Erythroblast (primary cell): Measurements from ENCODE around the gene KDM1B.

Experiments
- GATA1 ChIP-seq: IDR thresholded peaks from 2 replicates; pipeline ENCODE4 v1.6.1; 2011; ENCODE audit warnings: low read depth, mild to moderate bottlenecking, control low read depth, low read length, moderate library complexity
- POLR2A ChIP-seq: IDR thresholded peaks from 2 replicates; pipeline ENCODE4 v1.6.1; 2011; ENCODE audit warnings: mild to moderate bottlenecking, low read length

DNA sequence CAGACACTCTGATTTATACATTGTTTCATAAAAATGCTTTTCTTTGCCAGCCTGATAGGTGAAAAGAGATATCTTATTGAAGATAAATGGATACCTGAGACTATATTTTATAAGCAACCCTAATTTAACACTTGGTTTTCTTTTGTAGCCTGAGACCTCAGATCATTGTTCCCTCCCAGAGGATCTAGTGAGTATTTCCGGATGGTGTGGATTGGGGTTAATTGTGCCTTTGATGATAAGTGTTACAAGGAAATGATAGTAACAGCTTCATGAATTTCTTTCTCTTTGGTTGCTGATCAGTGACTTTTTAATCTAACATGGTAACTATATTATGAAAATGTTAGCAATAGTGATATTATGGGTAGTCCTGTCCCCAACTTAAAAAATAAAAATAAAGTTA, 30.4 kb downstream of the KDM1B start:
- TF ChIP-seq POLR2A, result no peak
- no peak for TF ChIP-seq GATA1
